ENCODE results near the gene UAP1L1.
"Not testable (repeated sequence)": the region's sequence is repeated elsewhere in the genome, so short reads cannot be mapped to it uniquely, and the experiment has no call there.

DNA sequence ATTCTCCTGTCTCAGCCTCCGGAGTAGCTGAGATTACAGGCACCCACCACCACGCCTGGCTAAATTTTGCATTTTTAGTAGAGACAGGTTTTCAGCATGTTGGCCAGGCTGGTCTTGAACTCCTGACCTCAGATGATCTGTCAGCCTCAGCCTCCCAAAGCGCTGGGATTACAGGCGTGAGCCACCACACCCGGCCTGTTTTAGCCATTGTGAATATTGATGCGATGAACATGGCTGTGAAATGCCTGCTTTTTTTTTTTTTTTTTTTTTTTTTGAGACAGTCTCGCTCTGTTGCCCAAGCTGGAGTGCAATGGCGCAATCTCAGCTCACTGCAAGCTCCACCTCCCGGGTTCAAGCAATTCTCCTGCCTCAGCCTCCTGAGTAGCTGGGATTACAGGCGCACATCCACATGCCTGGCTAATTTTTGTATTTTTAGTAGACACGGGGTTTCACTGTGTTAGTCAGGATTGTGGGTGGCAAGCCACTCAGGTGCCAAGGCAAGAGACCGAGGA is 40.8 kb downstream of the UAP1L1 start:
- TF ChIP-seq POLR2G (IDR thresholded peaks at IDR 0.05; ENCODE audit: low read depth, low read length); NUFIP1 (IDR thresholded peaks at IDR 0.05; ENCODE audit: partially characterized antibody); ESRRA (IDR thresholded peaks at IDR 0.05; ENCODE audit: borderline replicate concordance, low read depth); TARDBP (IDR thresholded peaks at IDR 0.05); ERF (CRISPR knock-in tag; IDR thresholded peaks at IDR 0.05); SMARCC2 (IDR thresholded peaks at IDR 0.05; ENCODE audit: low read depth); ZBTB8A (IDR thresholded peaks at IDR 0.05; ENCODE audit: partially characterized antibody); ZNF408 (CRISPR knock-in tag; IDR thresholded peaks at IDR 0.05; ENCODE audit: low read depth); SRF (CRISPR knock-in tag; IDR thresholded peaks at IDR 0.05); RCOR1 (IDR thresholded peaks at IDR 0.05; ENCODE audit: borderline replicate concordance in 1 of 2, low read depth in 2 of 2, low read length in 2 of 2): not testable (repeated sequence)
- TF ChIP-seq, protein P1, sequence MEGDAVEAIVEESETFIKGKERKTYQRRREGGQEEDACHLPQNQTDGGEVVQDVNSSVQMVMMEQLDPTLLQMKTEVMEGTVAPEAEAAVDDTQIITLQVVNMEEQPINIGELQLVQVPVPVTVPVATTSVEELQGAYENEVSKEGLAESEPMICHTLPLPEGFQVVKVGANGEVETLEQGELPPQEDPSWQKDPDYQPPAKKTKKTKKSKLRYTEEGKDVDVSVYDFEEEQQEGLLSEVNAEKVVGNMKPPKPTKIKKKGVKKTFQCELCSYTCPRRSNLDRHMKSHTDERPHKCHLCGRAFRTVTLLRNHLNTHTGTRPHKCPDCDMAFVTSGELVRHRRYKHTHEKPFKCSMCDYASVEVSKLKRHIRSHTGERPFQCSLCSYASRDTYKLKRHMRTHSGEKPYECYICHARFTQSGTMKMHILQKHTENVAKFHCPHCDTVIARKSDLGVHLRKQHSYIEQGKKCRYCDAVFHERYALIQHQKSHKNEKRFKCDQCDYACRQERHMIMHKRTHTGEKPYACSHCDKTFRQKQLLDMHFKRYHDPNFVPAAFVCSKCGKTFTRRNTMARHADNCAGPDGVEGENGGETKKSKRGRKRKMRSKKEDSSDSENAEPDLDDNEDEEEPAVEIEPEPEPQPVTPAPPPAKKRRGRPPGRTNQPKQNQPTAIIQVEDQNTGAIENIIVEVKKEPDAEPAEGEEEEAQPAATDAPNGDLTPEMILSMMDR (IDR thresholded peaks at IDR 0.05 in 2 of 3, conservative IDR thresholded peaks at IDR 0.05 in 1 of 3; ENCODE audit: insufficient read depth in 2 of 3, low read depth in 1 of 3, low read length in 3 of 3) = not testable (repeated sequence)
- TF ChIP-seq, protein P2, sequence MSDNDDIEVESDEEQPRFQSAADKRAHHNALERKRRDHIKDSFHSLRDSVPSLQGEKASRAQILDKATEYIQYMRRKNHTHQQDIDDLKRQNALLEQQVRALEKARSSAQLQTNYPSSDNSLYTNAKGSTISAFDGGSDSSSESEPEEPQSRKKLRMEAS (CRISPR knock-in tag; IDR thresholded peaks at IDR 0.05) = not testable (repeated sequence)
- TF ChIP-seq, protein P3, sequence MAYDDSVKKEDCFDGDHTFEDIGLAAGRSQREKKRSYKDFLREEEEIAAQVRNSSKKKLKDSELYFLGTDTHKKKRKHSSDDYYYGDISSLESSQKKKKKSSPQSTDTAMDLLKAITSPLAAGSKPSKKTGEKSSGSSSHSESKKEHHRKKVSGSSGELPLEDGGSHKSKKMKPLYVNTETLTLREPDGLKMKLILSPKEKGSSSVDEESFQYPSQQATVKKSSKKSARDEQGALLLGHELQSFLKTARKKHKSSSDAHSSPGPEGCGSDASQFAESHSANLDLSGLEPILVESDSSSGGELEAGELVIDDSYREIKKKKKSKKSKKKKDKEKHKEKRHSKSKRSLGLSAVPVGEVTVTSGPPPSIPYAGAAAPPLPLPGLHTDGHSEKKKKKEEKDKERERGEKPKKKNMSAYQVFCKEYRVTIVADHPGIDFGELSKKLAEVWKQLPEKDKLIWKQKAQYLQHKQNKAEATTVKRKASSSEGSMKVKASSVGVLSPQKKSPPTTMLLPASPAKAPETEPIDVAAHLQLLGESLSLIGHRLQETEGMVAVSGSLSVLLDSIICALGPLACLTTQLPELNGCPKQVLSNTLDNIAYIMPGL (CRISPR knock-in tag; IDR thresholded peaks at IDR 0.05) = not testable (repeated sequence)

Data from K562 (cell line).